CD8-positive, alpha-beta memory T cell (primary cell): ENCODE results near the gene ARHGAP42. TPM values are rescaled to one million over a fixed set of nuclear protein-coding genes. Genes with fewer than 3 reads are reported as not detected.
"Not testable (repeated sequence)": the region's sequence is repeated elsewhere in the genome, so short reads cannot be mapped to it uniquely, and the experiment has no call there.

Source experiments
- CTCF ChIA-PET: fragments of 350-600 bp; sonication (Branson Sonifier 250); formaldehyde crosslinking; loops from one replicate; lab custom pipeline; 2021; ENCODE audit warnings: antibody characterized with exemption; lab: Charles Lee
- POLR2A ChIA-PET: fragments of 350-600 bp; sonication (Branson Sonifier 250); formaldehyde crosslinking; loops from one replicate; lab custom pipeline; 2021; ENCODE audit warnings: antibody characterized with exemption; lab: Charles Lee
- DNase-seq, 5 donors: peaks; one replicate each; pipeline versions ENCODE4 v3.0.0 to v3.0.0-alpha.2; 2020 to 2022; ENCODE audit warnings: mixed read lengths in 1 of 5
- H3K27ac ChIP-seq: one replicate; pipeline ENCODE4 v1.7.0; 2013; ENCODE audit warnings: low read depth, mild to moderate bottlenecking, low read length, moderate library complexity
- H3K27me3 ChIP-seq: 2 replicates; pipeline ENCODE4 v1.7.0; 2013; ENCODE audit warnings: low read length, mild to moderate bottlenecking; ENCODE audit not compliant: insufficient read depth, poor library complexity, severe bottlenecking
- H3K36me3 ChIP-seq: 2 replicates; pipeline ENCODE4 v1.7.0; 2013; ENCODE audit warnings: mild to moderate bottlenecking, low read length, moderate library complexity; ENCODE audit not compliant: insufficient read depth
- H3K4me1 ChIP-seq: 2 replicates; pipeline ENCODE4 v1.7.0; 2013; ENCODE audit warnings: mild to moderate bottlenecking, low read length, moderate library complexity; ENCODE audit not compliant: insufficient read depth
- H3K4me3 ChIP-seq: 2 replicates; pipeline ENCODE4 v1.7.0; 2013; ENCODE audit warnings: mild to moderate bottlenecking, low read length
- H3K9me3 ChIP-seq: 2 replicates; pipeline ENCODE4 v1.7.0; 2013; ENCODE audit warnings: mild to moderate bottlenecking, low read length
- H3K27ac Mint-ChIP-seq, 8 donors: one replicate each; pipeline ENCODE4 v1.8.0; 2020 to 2021; ENCODE audit warnings: mixed read lengths in 8 of 8, mild to moderate bottlenecking in 6 of 8, inconsistent platforms in 3 of 8, moderate library complexity in 3 of 8
- H3K27me3 Mint-ChIP-seq, 2 donors: one replicate each; pipeline ENCODE4 v1.8.0; 2020 to 2021; ENCODE audit warnings: mixed read lengths in 2 of 2, mild to moderate bottlenecking in 1 of 2, moderate library complexity in 1 of 2
- H3K36me3 Mint-ChIP-seq, 3 donors: one replicate each; pipeline ENCODE4 v1.8.0; 2020 to 2021; ENCODE audit warnings: mixed read lengths in 3 of 3, inconsistent platforms in 1 of 3, mild to moderate bottlenecking in 1 of 3
- H3K4me1 Mint-ChIP-seq, 3 donors: one replicate each; pipeline ENCODE4 v1.8.0; 2020 to 2021; ENCODE audit warnings: mixed read lengths in 3 of 3, inconsistent platforms in 1 of 3, mild to moderate bottlenecking in 1 of 3
- H3K4me3 Mint-ChIP-seq, 7 donors: one replicate each; pipeline ENCODE4 v1.8.0; 2020 to 2021; ENCODE audit warnings: mixed read lengths in 7 of 7, mild to moderate bottlenecking in 6 of 7, moderate library complexity in 4 of 7, inconsistent platforms in 2 of 7
- H3K9me3 Mint-ChIP-seq, 5 donors: one replicate each; pipeline ENCODE4 v1.8.0; 2020 to 2022; ENCODE audit warnings: mixed read lengths in 5 of 5, mild to moderate bottlenecking in 3 of 5, moderate library complexity in 2 of 5, inconsistent platforms in 1 of 5
- polyA plus RNA-seq: library from polyadenylated mRNA; unstranded; fragments of 300-500 nt; fragmentation: Illumina TruSeq; gene quantifications from one replicate; pipeline ENCODE4 v1.2.3, GENCODE V29; 2021
- total RNA-seq, 2 experiments: library from RNA; stranded (reverse); gene quantifications; one replicate each; pipeline ENCODE4 v1.2.3, GENCODE V29; 2021

The ARHGAP42 gene
- total and polyA plus RNA-seq, 3 experiments from 2014 or later: 0.07 to 0.18 (median 0.09) TPM

DNA sequence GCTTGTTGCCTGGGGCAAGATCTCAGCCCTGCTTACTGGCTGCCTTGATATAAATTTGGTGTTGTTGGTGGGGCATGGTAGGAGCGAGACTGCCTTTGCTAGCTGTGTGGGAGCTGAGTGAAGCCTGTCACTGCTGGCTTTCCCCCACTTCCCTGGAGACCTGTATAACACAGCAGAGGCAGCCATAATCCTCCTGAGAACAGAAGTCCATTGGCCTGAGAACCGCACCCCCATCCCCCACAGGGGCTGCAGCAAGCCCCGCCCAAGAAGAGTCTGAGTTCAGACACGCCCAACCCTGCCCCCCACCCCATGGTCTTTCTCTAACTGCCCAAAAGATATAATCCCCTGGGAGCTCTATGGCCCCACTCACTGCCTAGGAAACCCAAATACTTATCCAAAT, 39.2 kb upstream of the ARHGAP42 start:
- Mint-ChIP-seq H3K36me3 (peaks cover 0 to 1% (median 0%) of the 10 kb centered on the region in 3 donors), H3K4me1 (peaks cover 0 to 1% (median 0%) of the 10 kb centered on the region in 3 donors), H3K4me3 (no peak overlapping the region), H3K27me3 (no peaks in the 10 kb centered on the region), H3K9me3 (peaks cover 2 to 50% (median 13%) of the 10 kb centered on the region in 5 donors), H3K27ac (no peak overlapping the region)
- Histone ChIP-seq H3K27me3 (no peaks in the 10 kb centered on the region), H3K4me1 (no peaks in the 10 kb centered on the region), H3K27ac (no peak overlapping the region), H3K36me3 (no peaks in the 10 kb centered on the region), H3K4me3 (no peak overlapping the region), H3K9me3 (no peaks in the 10 kb centered on the region)
- no peak for DNase-seq
- CTCF ChIA-PET: no interaction called here
- POLR2A ChIA-PET: no interaction called here

DNA sequence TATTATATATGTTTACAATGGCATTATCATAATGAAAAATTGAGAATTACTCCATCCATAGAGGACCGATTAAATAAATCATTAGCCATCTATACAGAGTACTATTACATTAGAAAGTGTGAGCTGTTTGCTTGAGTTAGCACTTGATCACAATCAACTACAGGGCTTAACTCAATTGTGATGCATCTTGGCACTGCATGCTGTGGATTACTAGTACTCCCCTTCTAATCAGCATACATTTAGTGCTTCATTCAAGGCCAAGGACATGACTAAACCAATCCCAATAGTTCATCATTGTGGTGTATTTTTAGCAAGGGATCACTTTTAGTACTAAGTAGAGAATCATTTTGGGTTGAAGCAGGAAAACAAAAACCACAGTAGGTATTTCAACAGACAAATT, 23.5 kb upstream of the ARHGAP42 start:
- ChIA-PET CTCF (no interaction called here), POLR2A (no interaction called here)
- no peaks in the 10 kb centered on the region for H3K27me3 Mint-ChIP-seq
- Histone ChIP-seq H3K4me3 (no peak overlapping the region), H3K4me1 (no peaks in the 10 kb centered on the region), H3K27me3 (no peaks in the 10 kb centered on the region), H3K9me3 (no peaks in the 10 kb centered on the region), H3K27ac (no peak overlapping the region), H3K36me3 (no peaks in the 10 kb centered on the region)
- no peaks in the 10 kb centered on the region for H3K36me3 Mint-ChIP-seq
- no peak overlapping the region for H3K27ac Mint-ChIP-seq
- peaks cover 3 to 19% (median 5%) of the 10 kb centered on the region in 5 donors for H3K9me3 Mint-ChIP-seq
- no peak for DNase-seq
- no peaks in the 10 kb centered on the region for H3K4me1 Mint-ChIP-seq
- no peak overlapping the region for H3K4me3 Mint-ChIP-seq

DNA sequence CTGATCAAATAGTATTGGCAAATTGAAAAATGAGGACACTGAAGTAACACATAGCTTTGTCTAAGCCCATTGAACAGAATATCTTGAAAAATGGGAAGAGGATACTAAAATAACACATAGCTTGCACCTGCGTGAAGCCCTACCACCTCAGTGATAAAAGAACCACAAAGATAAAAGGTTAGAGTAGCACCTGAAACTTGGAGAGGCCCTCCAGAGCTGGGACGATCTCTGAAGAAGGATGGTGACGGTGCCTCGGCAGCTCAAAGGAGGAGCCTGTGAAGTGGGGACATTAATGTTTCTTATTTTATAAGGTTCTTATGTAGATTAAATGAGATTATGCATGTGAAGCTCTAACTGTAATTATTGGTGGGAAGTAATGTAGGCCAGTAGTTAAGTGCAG, 23.1 kb upstream of the ARHGAP42 start:
- ChIA-PET POLR2A (no interaction called here), CTCF (no interaction called here)
- Mint-ChIP-seq H3K4me3 (no peak overlapping the region), H3K27me3 (no peaks in the 10 kb centered on the region), H3K9me3 (peaks cover 3 to 19% (median 5%) of the 10 kb centered on the region in 5 donors), H3K36me3 (no peaks in the 10 kb centered on the region), H3K4me1 (no peaks in the 10 kb centered on the region), H3K27ac (no peak overlapping the region)
- Histone ChIP-seq H3K27me3 (no peaks in the 10 kb centered on the region), H3K36me3 (no peaks in the 10 kb centered on the region), H3K27ac (no peak overlapping the region), H3K4me3 (no peak overlapping the region), H3K9me3 (no peaks in the 10 kb centered on the region), H3K4me1 (no peaks in the 10 kb centered on the region)
- no peak for DNase-seq

DNA sequence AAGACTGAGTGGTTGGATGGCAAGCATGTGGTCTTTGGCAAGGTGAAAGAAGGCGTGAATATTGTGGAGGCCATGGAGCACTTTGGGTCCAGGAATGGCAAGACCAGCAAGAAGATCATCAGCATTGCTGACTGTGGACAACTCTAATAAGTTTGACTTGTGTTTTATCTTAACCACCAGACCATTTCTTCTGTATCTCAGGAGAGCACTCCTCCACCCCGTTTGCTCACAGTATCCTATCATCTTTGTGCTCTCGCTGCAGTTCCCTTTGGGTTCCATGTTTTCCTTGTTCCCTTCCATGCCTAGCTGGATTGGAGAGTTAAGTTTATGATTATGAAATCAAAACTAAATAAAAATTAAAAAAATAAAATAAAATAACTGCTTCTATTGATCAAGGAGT, 20.3 kb upstream of the ARHGAP42 start:
- H3K9me3 Mint-ChIP-seq: peaks cover 2 to 25% (median 8%) of the 10 kb centered on the region in 5 donors
- H3K27me3 ChIP-seq, H3K36me3 Mint-ChIP-seq, H3K9me3 ChIP-seq, CTCF ChIA-PET, POLR2A ChIA-PET, H3K27me3 Mint-ChIP-seq, H3K4me1 Mint-ChIP-seq, H3K27ac Mint-ChIP-seq, H3K4me1 ChIP-seq, DNase-seq, H3K4me3 Mint-ChIP-seq, H3K27ac ChIP-seq, H3K36me3 ChIP-seq, H3K4me3 ChIP-seq: not testable (repeated sequence)

GRCh38 chr11:100667449-100667848, 19.6 kb upstream of the ARHGAP42 start:
- H3K4me3 Mint-ChIP-seq: no peak overlapping the region
- Histone ChIP-seq H3K27ac (no peak overlapping the region), H3K4me1 (no peaks in the 10 kb centered on the region), H3K4me3 (no peak overlapping the region), H3K27me3 (no peaks in the 10 kb centered on the region), H3K36me3 (no peaks in the 10 kb centered on the region), H3K9me3 (no peaks in the 10 kb centered on the region)
- no peaks in the 10 kb centered on the region for H3K36me3 Mint-ChIP-seq
- H3K9me3 Mint-ChIP-seq: peaks cover 3 to 25% (median 6%) of the 10 kb centered on the region in 5 donors
- no peak for DNase-seq
- no peaks in the 10 kb centered on the region for H3K27me3 Mint-ChIP-seq
- H3K27ac Mint-ChIP-seq: no peak overlapping the region
- CTCF ChIA-PET: no interaction called here
- POLR2A ChIA-PET: no interaction called here
- H3K4me1 Mint-ChIP-seq: no peaks in the 10 kb centered on the region

DNA sequence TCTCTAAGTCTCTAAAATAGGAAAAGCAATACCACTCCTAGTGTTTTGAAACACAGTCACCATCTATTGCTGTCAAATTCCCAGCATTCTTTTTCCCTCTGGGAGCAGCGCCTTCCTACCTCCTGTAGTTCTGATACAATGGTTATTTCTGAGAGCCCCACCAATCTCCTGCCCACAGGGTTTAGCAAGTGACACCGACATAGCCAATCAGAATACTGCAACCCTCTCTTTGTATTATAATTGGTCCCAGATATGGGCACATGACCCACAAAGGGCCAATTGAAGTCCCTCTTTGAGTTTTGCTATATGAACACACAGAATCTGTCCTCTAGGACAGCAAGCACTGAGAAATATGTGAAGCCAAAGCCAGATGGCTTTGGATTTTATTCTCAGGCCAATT, 16.9 kb upstream of the ARHGAP42 start:
- Mint-ChIP-seq H3K27ac (no peak overlapping the region), H3K36me3 (no peaks in the 10 kb centered on the region), H3K4me1 (no peaks in the 10 kb centered on the region), H3K9me3 (peaks cover 3 to 22% (median 5%) of the 10 kb centered on the region in 5 donors), H3K4me3 (no peak overlapping the region), H3K27me3 (no peaks in the 10 kb centered on the region)
- Histone ChIP-seq H3K4me3 (no peak overlapping the region), H3K4me1 (no peaks in the 10 kb centered on the region), H3K9me3 (no peaks in the 10 kb centered on the region), H3K27me3 (no peaks in the 10 kb centered on the region), H3K36me3 (no peaks in the 10 kb centered on the region), H3K27ac (no peak overlapping the region)
- ChIA-PET CTCF (no interaction called here), POLR2A (no interaction called here)
- DNase-seq: no peak

GRCh38 chr11:100671471-100671870, 15.6 kb upstream of the ARHGAP42 start:
- Mint-ChIP-seq H3K4me3 (no peak overlapping the region), H3K27ac (peak overlapping the region in 1 of 8 donors; percentile 9), H3K27me3 (no peaks in the 10 kb centered on the region), H3K36me3 (no peaks in the 10 kb centered on the region), H3K4me1 (no peaks in the 10 kb centered on the region), H3K9me3 (peaks cover 3 to 19% (median 7%) of the 10 kb centered on the region in 5 donors)
- Histone ChIP-seq H3K4me3 (no peak overlapping the region), H3K36me3 (no peaks in the 10 kb centered on the region), H3K27ac (no peak overlapping the region), H3K27me3 (no peaks in the 10 kb centered on the region), H3K4me1 (no peaks in the 10 kb centered on the region), H3K9me3 (no peaks in the 10 kb centered on the region)
- DNase-seq: no peak
- CTCF ChIA-PET: no interaction called here
- POLR2A ChIA-PET: no interaction called here

- no peaks in the 10 kb centered on the region for H3K27me3 ChIP-seq
- no peak overlapping the region for H3K4me3 ChIP-seq
- ChIA-PET POLR2A (no interaction called here), CTCF (no interaction called here)
- no peak overlapping the region for H3K27ac ChIP-seq
- no peak for DNase-seq
- Mint-ChIP-seq H3K4me3 (no peak overlapping the region), H3K27me3 (no peaks in the 10 kb centered on the region), H3K9me3 (peaks cover 3 to 23% (median 8%) of the 10 kb centered on the region in 5 donors), H3K4me1 (no peaks in the 10 kb centered on the region), H3K27ac (no peak overlapping the region), H3K36me3 (no peaks in the 10 kb centered on the region)
- H3K36me3 ChIP-seq: no peaks in the 10 kb centered on the region
- H3K9me3 ChIP-seq: no peaks in the 10 kb centered on the region
- no peaks in the 10 kb centered on the region for H3K4me1 ChIP-seq
These were observed 14.5 kb upstream of the ARHGAP42 start for GRCh38 chr11:100672498-100673033.
